Measurements from ENCODE around the gene ZNF587B. TPM values are rescaled to one million over a fixed set of nuclear protein-coding genes. Genes with fewer than 3 reads are reported as not detected.

Gene ZNF587B
- total and polyA plus RNA-seq, 10 of the 15 experiments (the other 5 are each of a cell fraction or from before 2014, with no cell fraction given): 4.1 to 33.9 (median 15.2) TPM

DNA sequence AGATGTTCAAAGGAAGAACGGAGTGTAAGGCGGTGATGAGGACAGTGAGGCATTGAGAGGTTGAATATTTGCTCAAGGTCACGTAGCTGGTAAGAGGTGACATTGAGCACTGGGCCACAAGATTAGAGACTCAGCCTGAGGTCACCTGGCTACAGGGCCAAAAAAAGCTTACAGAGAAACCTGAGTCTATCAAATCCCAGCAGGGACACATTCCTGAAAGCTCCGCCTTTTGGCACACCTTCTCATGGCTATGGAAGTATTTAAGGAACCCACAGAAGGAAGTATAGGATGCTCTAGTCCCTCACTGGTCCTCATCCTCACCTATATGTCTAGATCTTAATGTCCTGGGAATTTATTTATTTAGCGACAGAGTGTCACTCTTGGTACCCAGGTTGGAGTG is 43.2 kb upstream of the ZNF587B start (continued):
- no peak for TF ChIP-seq BHLHE40 (IDR thresholded peaks at IDR 0.05; ENCODE audit: borderline replicate concordance in 1 of 2, low read depth in 2 of 2, low read length in 1 of 2)
- TF ChIP-seq, protein P1, sequence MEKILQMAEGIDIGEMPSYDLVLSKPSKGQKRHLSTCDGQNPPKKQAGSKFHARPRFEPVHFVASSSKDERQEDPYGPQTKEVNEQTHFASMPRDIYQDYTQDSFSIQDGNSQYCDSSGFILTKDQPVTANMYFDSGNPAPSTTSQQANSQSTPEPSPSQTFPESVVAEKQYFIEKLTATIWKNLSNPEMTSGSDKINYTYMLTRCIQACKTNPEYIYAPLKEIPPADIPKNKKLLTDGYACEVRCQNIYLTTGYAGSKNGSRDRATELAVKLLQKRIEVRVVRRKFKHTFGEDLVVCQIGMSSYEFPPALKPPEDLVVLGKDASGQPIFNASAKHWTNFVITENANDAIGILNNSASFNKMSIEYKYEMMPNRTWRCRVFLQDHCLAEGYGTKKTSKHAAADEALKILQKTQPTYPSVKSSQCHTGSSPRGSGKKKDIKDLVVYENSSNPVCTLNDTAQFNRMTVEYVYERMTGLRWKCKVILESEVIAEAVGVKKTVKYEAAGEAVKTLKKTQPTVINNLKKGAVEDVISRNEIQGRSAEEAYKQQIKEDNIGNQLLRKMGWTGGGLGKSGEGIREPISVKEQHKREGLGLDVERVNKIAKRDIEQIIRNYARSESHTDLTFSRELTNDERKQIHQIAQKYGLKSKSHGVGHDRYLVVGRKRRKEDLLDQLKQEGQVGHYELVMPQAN (conservative IDR thresholded peaks at IDR 0.05): no peak
- TF ChIP-seq NBN (IDR thresholded peaks at IDR 0.05): no peak
- no peak for TF ChIP-seq BRCA1 (IDR thresholded peaks at IDR 0.05; ENCODE audit: low read depth, low read length)

DNA sequence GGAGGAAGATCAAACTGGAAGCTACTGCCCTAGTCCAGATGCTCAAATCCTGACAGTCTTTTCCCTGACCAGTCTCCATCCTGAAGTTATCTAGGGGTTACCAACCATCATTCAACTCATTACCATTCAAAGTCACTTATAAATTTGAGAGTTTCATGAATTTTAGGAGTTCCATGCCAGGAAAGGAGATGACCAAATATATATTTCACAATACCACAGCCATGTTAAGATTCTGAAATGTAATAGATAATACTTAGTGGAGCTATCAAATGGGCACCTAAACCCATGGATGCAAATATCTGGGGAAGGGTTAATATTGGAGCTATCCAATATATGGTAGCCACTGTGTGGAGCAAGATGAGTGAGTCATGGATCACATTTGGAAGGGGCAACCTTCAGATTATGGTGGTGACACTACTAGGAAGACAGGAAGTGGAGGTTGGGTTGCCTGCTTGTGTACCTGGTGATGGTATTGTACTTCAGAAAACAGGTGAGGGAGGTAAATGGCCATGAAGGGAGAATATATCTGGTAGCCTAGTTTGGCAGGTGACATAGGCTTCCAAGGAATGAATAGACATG is 41.9 kb upstream of the ZNF587B start:
- no peak for ATAC-seq
- DNase-seq (ENCODE audit: low read depth, low spot score): no peak
- no peaks in the 10 kb centered on the region; the same call in 1 of the 2 replicates for H3K79me2 ChIP-seq (ENCODE audit: control insufficient read depth, insufficient read depth, low read length)
- peaks cover 19% of the 10 kb centered on the region; the same call in 2 of the 3 replicates for H3K9me3 ChIP-seq (replicated peaks; ENCODE audit: control insufficient read depth, insufficient read depth, low read length)
- no peaks in the 10 kb centered on the region for H3K4me1 ChIP-seq (ENCODE audit: control insufficient read depth, insufficient read depth, low read length)
- ChIA-PET POLR2A (no interaction called here), SMC1A (ENCODE audit: uncharacterized antibody, unreplicated experiment) (no interaction called here), CTCF (no interaction called here), RAD21 (ENCODE audit: unreplicated experiment) (no interaction called here)
- no peaks in the 10 kb centered on the region for H3K27me3 ChIP-seq (replicated peaks in 1 of 2; ENCODE audit: control insufficient read depth in 2 of 2, insufficient read depth in 2 of 2, low read length in 1 of 2)
- H4K20me1 ChIP-seq (ENCODE audit: control insufficient read depth, insufficient read depth): no peaks in the 10 kb centered on the region
- no peak for FAIRE-seq
- peaks cover 3 to 8% of the 10 kb centered on the region in 2 experiments; a peak in 3 of 4 replicates for H3K36me3 ChIP-seq (ENCODE audit: control insufficient read depth in 2 of 2, insufficient read depth in 2 of 2, low read length in 1 of 2)
- no peak overlapping the region for H3K27ac ChIP-seq (ENCODE audit: control insufficient read depth, insufficient read depth)
- H2AFZ ChIP-seq (ENCODE audit: control insufficient read depth, low read depth, low read length): no peak overlapping the region
- no peak overlapping the region for H3K4me2 ChIP-seq (ENCODE audit: control insufficient read depth, insufficient read depth)
- no peak for TF ChIP-seq DPF2 (IDR thresholded peaks at IDR 0.05)
- TF ChIP-seq, protein P2, sequence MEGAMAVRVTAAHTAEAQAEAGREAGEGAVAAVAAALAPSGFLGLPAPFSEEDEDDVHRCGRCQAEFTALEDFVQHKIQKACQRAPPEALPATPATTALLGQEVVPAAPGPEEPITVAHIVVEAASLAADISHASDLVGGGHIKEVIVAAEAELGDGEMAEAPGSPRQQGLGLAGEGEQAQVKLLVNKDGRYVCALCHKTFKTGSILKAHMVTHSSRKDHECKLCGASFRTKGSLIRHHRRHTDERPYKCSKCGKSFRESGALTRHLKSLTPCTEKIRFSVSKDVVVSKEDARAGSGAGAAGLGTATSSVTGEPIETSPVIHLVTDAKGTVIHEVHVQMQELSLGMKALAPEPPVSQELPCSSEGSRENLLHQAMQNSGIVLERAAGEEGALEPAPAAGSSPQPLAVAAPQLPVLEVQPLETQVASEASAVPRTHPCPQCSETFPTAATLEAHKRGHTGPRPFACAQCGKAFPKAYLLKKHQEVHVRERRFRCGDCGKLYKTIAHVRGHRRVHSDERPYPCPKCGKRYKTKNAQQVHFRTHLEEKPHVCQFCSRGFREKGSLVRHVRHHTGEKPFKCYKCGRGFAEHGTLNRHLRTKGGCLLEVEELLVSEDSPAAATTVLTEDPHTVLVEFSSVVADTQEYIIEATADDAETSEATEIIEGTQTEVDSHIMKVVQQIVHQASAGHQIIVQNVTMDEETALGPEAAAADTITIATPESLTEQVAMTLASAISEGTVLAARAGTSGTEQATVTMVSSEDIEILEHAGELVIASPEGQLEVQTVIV (IDR thresholded peaks at IDR 0.05; ENCODE audit: borderline replicate concordance, partially characterized antibody): no peak
- TF ChIP-seq, protein P3, sequence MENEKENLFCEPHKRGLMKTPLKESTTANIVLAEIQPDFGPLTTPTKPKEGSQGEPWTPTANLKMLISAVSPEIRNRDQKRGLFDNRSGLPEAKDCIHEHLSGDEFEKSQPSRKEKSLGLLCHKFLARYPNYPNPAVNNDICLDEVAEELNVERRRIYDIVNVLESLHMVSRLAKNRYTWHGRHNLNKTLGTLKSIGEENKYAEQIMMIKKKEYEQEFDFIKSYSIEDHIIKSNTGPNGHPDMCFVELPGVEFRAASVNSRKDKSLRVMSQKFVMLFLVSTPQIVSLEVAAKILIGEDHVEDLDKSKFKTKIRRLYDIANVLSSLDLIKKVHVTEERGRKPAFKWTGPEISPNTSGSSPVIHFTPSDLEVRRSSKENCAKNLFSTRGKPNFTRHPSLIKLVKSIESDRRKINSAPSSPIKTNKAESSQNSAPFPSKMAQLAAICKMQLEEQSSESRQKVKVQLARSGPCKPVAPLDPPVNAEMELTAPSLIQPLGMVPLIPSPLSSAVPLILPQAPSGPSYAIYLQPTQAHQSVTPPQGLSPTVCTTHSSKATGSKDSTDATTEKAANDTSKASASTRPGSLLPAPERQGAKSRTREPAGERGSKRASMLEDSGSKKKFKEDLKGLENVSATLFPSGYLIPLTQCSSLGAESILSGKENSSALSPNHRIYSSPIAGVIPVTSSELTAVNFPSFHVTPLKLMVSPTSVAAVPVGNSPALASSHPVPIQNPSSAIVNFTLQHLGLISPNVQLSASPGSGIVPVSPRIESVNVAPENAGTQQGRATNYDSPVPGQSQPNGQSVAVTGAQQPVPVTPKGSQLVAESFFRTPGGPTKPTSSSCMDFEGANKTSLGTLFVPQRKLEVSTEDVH (IDR thresholded peaks at IDR 0.05; ENCODE audit: low read depth, partially characterized antibody): no peak
- TF ChIP-seq, protein P4, sequence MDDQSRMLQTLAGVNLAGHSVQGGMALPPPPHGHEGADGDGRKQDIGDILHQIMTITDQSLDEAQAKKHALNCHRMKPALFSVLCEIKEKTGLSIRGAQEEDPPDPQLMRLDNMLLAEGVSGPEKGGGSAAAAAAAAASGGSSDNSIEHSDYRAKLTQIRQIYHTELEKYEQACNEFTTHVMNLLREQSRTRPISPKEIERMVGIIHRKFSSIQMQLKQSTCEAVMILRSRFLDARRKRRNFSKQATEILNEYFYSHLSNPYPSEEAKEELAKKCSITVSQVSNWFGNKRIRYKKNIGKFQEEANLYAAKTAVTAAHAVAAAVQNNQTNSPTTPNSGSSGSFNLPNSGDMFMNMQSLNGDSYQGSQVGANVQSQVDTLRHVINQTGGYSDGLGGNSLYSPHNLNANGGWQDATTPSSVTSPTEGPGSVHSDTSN (IDR thresholded peaks at IDR 0.05; ENCODE audit: insufficient replicate concordance, low read depth, low read length): no peak
- no peak for TF ChIP-seq CHD4 (IDR thresholded peaks at IDR 0.05)
- TF ChIP-seq CREB1 (IDR thresholded peaks at IDR 0.05; ENCODE audit: low read depth): no peak
- TF ChIP-seq SP1 (IDR thresholded peaks at IDR 0.05; ENCODE audit: low read depth, low read length): no peak
- in situ Hi-C loops (cut with MboI) (no loop called here), intact Hi-C loops (cut with micrococcal nuclease; ENCODE audit: unreplicated experiment) (no loop called here)
- H3K9ac ChIP-seq (ENCODE audit: control insufficient read depth, insufficient read depth, low read length): no peak overlapping the region
- TSS peak; percentile 16 for BruUV-seq (replicated peaks)
- no peak overlapping the region for H3K4me3 ChIP-seq

All from GM12878 (cell line).